IMR-90 (cell line): Measurements from ENCODE around the gene GJA10. TPM values are rescaled to one million over a fixed set of nuclear protein-coding genes. Genes with fewer than 3 reads are reported as not detected.

Experiments
- ATAC-seq: fragments of 200-7000 bp; cut with Tn5 transposase; 2 replicates; pipeline ENCODE4 v1.9.1; 2020; ENCODE audit warnings: low read depth, mild to moderate bottlenecking, moderate library complexity
- BruUV-seq: library from RNA; stranded (reverse); fragments of 400-500 nt; replicated peaks from 2 replicates; lab custom pipeline; 2021; lab: Mats Ljungman, UMichigan
- CTCF ChIA-PET: fragments of 300-600 bp; formaldehyde crosslinking; extraction: SDS; loops from one replicate; lab custom pipeline; 2021; ENCODE audit warnings: antibody characterized with exemption; lab: Yijun Ruan, JAX
- POLR2A ChIA-PET: fragments of 300-600 bp; sonication (Branson Sonifier 250); formaldehyde crosslinking; loops from one replicate; lab custom pipeline; 2022; ENCODE audit warnings: antibody characterized with exemption; ENCODE audit not compliant: unreplicated experiment; lab: Charles Lee
- DNase-seq: peaks from one replicate; pipeline ENCODE4 v3.0.0; 2013
- H2AFZ ChIP-seq: replicated peaks from 2 replicates; pipeline ENCODE3; 2013; ENCODE audit warnings: low read length, mild to moderate bottlenecking; ENCODE audit not compliant: poor library complexity
- H2AK5ac ChIP-seq: 2 replicates; pipeline ENCODE4 v1.6.1; 2013; ENCODE audit warnings: low read depth, low read length, inconsistent platforms
- H2AK9ac ChIP-seq: replicated peaks from 2 replicates; pipeline ENCODE3; 2013; ENCODE audit warnings: mild to moderate bottlenecking, low read depth, low read length, moderate library complexity; ENCODE audit not compliant: poor library complexity
- H2BK120ac ChIP-seq: 2 replicates; pipeline ENCODE4 v1.6.1; 2013; ENCODE audit warnings: low read depth, low read length, inconsistent platforms
- H2BK15ac ChIP-seq: 3 replicates; pipeline ENCODE4 v1.6.1; 2013; ENCODE audit warnings: low read depth, low read length, inconsistent platforms
- H2BK20ac ChIP-seq: 2 replicates; pipeline ENCODE4 v1.6.1; 2013; ENCODE audit warnings: low read depth, mild to moderate bottlenecking, inconsistent platforms, low read length, moderate library complexity
- H2BK5ac ChIP-seq: 2 replicates; pipeline ENCODE4 v1.6.1; 2013; ENCODE audit warnings: mild to moderate bottlenecking, low read depth, low read length, inconsistent platforms; ENCODE audit not compliant: poor library complexity, severe bottlenecking
- H3K14ac ChIP-seq: replicated peaks from 2 replicates; pipeline ENCODE4 v1.6.1; 2013; ENCODE audit warnings: low read depth, low read length, inconsistent platforms
- H3K18ac ChIP-seq: 2 replicates; pipeline ENCODE4 v1.6.1; 2013; ENCODE audit warnings: low read depth, low read length, control low read depth
- H3K23ac ChIP-seq: 2 replicates; pipeline ENCODE4 v1.6.1; 2013; ENCODE audit warnings: low read depth, low read length, inconsistent platforms
- H3K27ac ChIP-seq: 2 replicates; pipeline ENCODE4 v1.5.1; 2013; ENCODE audit warnings: mild to moderate bottlenecking, control low read depth, low read length; ENCODE audit not compliant: insufficient read depth
- H3K27me3 ChIP-seq: 2 replicates; pipeline ENCODE4 v1.6.1; 2013; ENCODE audit warnings: low read length; ENCODE audit not compliant: control insufficient read depth, insufficient read depth
- H3K36me3 ChIP-seq: 2 replicates; pipeline ENCODE4 v1.6.1; 2013; ENCODE audit warnings: low read length, mixed read lengths; ENCODE audit not compliant: control insufficient read depth, insufficient read depth
- H3K4ac ChIP-seq: 2 replicates; pipeline ENCODE4 v1.6.1; 2013; ENCODE audit warnings: low read depth, low read length, inconsistent platforms
- H3K4me1 ChIP-seq: 2 replicates; pipeline ENCODE4 v1.6.1; 2013; ENCODE audit warnings: low read length, mixed read lengths; ENCODE audit not compliant: control insufficient read depth, insufficient read depth
- H3K4me2 ChIP-seq: 2 replicates; pipeline ENCODE4 v1.6.1; 2013; ENCODE audit warnings: low read depth, mild to moderate bottlenecking, control low read depth, low read length, moderate library complexity
- H3K4me3 ChIP-seq: 2 replicates; pipeline ENCODE4 v1.5.1; 2013; ENCODE audit warnings: low read depth, mild to moderate bottlenecking, control low read depth, low read length, moderate library complexity; ENCODE audit not compliant: insufficient read depth
- H3K56ac ChIP-seq: 2 replicates; pipeline ENCODE4 v1.6.1; 2013; ENCODE audit warnings: low read length, inconsistent platforms; ENCODE audit not compliant: insufficient read depth; ENCODE audit errors: extremely low read depth
- H3K79me1 ChIP-seq, 2 experiments: 2 replicates each; pipeline ENCODE4 v1.6.1; 2013; ENCODE audit warnings: low read length in 2 of 2, inconsistent platforms in 1 of 2, low read depth in 1 of 2
- H3K9ac ChIP-seq: 2 replicates; pipeline ENCODE4 v1.6.1; 2013; ENCODE audit warnings: low read depth, low read length, control low read depth
- H3K9me1 ChIP-seq: 2 replicates; pipeline ENCODE4 v1.6.1; 2013; ENCODE audit warnings: low read length, inconsistent platforms; ENCODE audit not compliant: insufficient read depth
- H3K9me3 ChIP-seq: 2 replicates; pipeline ENCODE4 v1.6.1; 2013; ENCODE audit warnings: low read length; ENCODE audit not compliant: control insufficient read depth, insufficient read depth
- H4K20me1 ChIP-seq: 2 replicates; pipeline ENCODE4 v1.6.1; 2013; ENCODE audit warnings: low read length, inconsistent platforms; ENCODE audit not compliant: insufficient read depth
- H4K5ac ChIP-seq: 2 replicates; pipeline ENCODE4 v1.6.1; 2013; ENCODE audit warnings: mild to moderate bottlenecking, low read depth, low read length, control low read depth
- H4K8ac ChIP-seq, 2 experiments: 2 replicates each; pipeline ENCODE4 v1.6.1; 2013; ENCODE audit warnings: low read depth in 2 of 2, low read length in 2 of 2, control low read depth in 1 of 2, inconsistent platforms in 1 of 2
- H4K91ac ChIP-seq: 2 replicates; pipeline ENCODE4 v1.6.1; 2013; ENCODE audit warnings: low read depth, low read length, inconsistent platforms; ENCODE audit not compliant: insufficient read depth
- CEBPB ChIP-seq: IDR thresholded peaks from 2 replicates; pipeline ENCODE4 v1.6.1; 2012; ENCODE audit warnings: low read depth, low read length, improper control_type of control experiment
- CHD1 ChIP-seq: IDR thresholded peaks from 2 replicates; pipeline ENCODE4 v1.6.1; 2012; ENCODE audit warnings: low read depth, low read length, improper control_type of control experiment
- CTCF ChIP-seq: conservative IDR thresholded peaks from 2 replicates; pipeline ENCODE4 v1.5.1; 2012; ENCODE audit warnings: mild to moderate bottlenecking, low read depth, low read length, improper control_type of control experiment
- FOS ChIP-seq: fragments of 150-350 bp; IDR thresholded peaks from 2 replicates; pipeline ENCODE4 v1.6.1; 2016; ENCODE audit warnings: low read depth, low read length
- MAFK ChIP-seq: IDR thresholded peaks from 2 replicates; pipeline ENCODE4 v1.6.1; 2012; ENCODE audit warnings: low read depth, low read length, improper control_type of control experiment
- MAZ ChIP-seq: IDR thresholded peaks from 2 replicates; pipeline ENCODE4 v1.6.1; 2012; ENCODE audit warnings: low read depth, mild to moderate bottlenecking, low read length, improper control_type of control experiment, moderate library complexity, borderline replicate concordance
- NFE2L2 ChIP-seq: fragments of 150-350 bp; IDR thresholded peaks from 2 replicates; pipeline ENCODE4 v1.6.1; 2016; ENCODE audit warnings: low read depth, mild to moderate bottlenecking, low read length
- RAD21 ChIP-seq: IDR thresholded peaks from 2 replicates; pipeline ENCODE4 v1.6.1; 2012; ENCODE audit warnings: low read length, improper control_type of control experiment
- WGBS, 2 experiments: methylation state at CpG; one replicate each; pipeline versions ENCODE4 v1.1.5 to v1.1.7; 2013; ENCODE audit warnings: missing lambda C conversion rate in 2 of 2; ENCODE audit not compliant: insufficient read length in 1 of 2; ENCODE audit errors: extremely low coverage in 2 of 2; 5-methylcytosine and 5-hydroxymethylcytosine counted together
- dilution Hi-C: fragments of 300-500 bp; cut with HindIII; formaldehyde crosslinking; loops from one replicate; pipeline ENCODE4 v1.14.3; 2018; ENCODE audit warnings: low sequenced_read_pairs; ENCODE audit not compliant: unreplicated experiment
- in situ Hi-C: fragments of 300-500 bp; cut with MboI; formaldehyde crosslinking; loops from 3 replicates; pipeline ENCODE4 v1.14.3; 2019; ENCODE audit warnings: low sequenced_read_pairs, inconsistent platforms, mixed read lengths
- intact Hi-C: fragments of 100-400 bp; cut with micrococcal nuclease; formaldehyde crosslinking; loops from 2 replicates; pipeline ENCODE4 v1.10.0; 2022
- polyA plus RNA-seq, 3 experiments: library from polyadenylated mRNA; depleted of rRNA; stranded (reverse); fragments of >200 nt; gene quantifications; 2 replicates each; pipeline ENCODE4 v1.2.3, GENCODE V29; 2012; ENCODE audit warnings: low replicate concordance in 1 of 3
- total RNA-seq: library from RNA; depleted of rRNA; stranded (reverse); fragments of >200 nt; gene quantifications from 2 replicates; pipeline ENCODE4 v1.2.3, GENCODE V29; 2012

The GJA10 gene
- total and polyA plus RNA-seq, 2 of the 4 experiments (the other 2 are of a cell fraction) = not detected

GRCh38 chr6:89927264-89927663, 33.0 kb downstream of the GJA10 start:
- Histone ChIP-seq H3K27me3 (no peaks in the 10 kb centered on the region), H3K9ac (no peak overlapping the region), H3K36me3 (no peaks in the 10 kb centered on the region), H3K4ac (no peak overlapping the region), H3K18ac (no peak overlapping the region), H3K27ac (no peak overlapping the region), H3K9me3 (no peaks in the 10 kb centered on the region), H3K56ac (no peak overlapping the region), H3K23ac (no peak overlapping the region), H2AK9ac (no peak overlapping the region), H4K91ac (no peak overlapping the region), H2AK5ac (no peak overlapping the region), H2BK20ac (no peak overlapping the region), H4K8ac (no peak overlapping the region), H2BK15ac (no peak overlapping the region), H4K5ac (no peak overlapping the region), H3K14ac (no peak overlapping the region), H3K79me1 (no peaks in the 10 kb centered on the region), H3K4me1 (no peaks in the 10 kb centered on the region; the same call in 1 of the 2 replicates), H2BK5ac (no peak overlapping the region), H4K20me1 (no peaks in the 10 kb centered on the region), H3K4me2 (no peak overlapping the region), H3K4me3 (no peak overlapping the region), H3K9me1 (no peaks in the 10 kb centered on the region), H2BK120ac (no peak overlapping the region), H2AFZ (no peak overlapping the region)
- DNase-seq (no peak), ATAC-seq (no peak)
- intact Hi-C loops (no loop called here), dilution Hi-C loops (no loop called here), in situ Hi-C loops (no loop called here)
- CTCF ChIA-PET = interaction anchor here (1.3 kb wide), 1 partner anchor 13 kb away, joined by 3 read pairs; no protein-coding TSS in a partner anchor
- TF ChIP-seq CEBPB = no peak
- TF ChIP-seq CHD1 = no peak
- TF ChIP-seq MAZ = no peak
- TF ChIP-seq NFE2L2 = no peak
- no peak for TF ChIP-seq MAFK
- TF ChIP-seq CTCF = no peak
- TF ChIP-seq FOS = no peak
- no peak for TF ChIP-seq RAD21
- WGBS, 2 experiments = no CpG with 5 or more reads among the region's 5 CpGs
- POLR2A ChIA-PET = no interaction called here
- BruUV-seq = no TSS peak
